ENCODE results near the gene KIF19. TPM values are rescaled to one million over a fixed set of nuclear protein-coding genes. Genes with fewer than 3 reads are reported as not detected.

KIF19 gene
- total RNA-seq, 4 donors from 2014 or later, result 77.4 to 211 (median 117) TPM

- H3K4me1 ChIP-seq, result no peaks in the 10 kb centered on the region
- H3K4me3 ChIP-seq, result no peak overlapping the region
- TF ChIP-seq, protein P1, sequence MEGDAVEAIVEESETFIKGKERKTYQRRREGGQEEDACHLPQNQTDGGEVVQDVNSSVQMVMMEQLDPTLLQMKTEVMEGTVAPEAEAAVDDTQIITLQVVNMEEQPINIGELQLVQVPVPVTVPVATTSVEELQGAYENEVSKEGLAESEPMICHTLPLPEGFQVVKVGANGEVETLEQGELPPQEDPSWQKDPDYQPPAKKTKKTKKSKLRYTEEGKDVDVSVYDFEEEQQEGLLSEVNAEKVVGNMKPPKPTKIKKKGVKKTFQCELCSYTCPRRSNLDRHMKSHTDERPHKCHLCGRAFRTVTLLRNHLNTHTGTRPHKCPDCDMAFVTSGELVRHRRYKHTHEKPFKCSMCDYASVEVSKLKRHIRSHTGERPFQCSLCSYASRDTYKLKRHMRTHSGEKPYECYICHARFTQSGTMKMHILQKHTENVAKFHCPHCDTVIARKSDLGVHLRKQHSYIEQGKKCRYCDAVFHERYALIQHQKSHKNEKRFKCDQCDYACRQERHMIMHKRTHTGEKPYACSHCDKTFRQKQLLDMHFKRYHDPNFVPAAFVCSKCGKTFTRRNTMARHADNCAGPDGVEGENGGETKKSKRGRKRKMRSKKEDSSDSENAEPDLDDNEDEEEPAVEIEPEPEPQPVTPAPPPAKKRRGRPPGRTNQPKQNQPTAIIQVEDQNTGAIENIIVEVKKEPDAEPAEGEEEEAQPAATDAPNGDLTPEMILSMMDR (IDR thresholded peaks at IDR 0.05), result no peak
- TF ChIP-seq EP300 (IDR thresholded peaks at IDR 0.05), result no peak
- peaks cover 0 to 4% (median 0%) of the 10 kb centered on the region in 4 donors for H3K9me3 ChIP-seq
- 66 to 83% methylated on average over 5 of the region's 5 CpGs for WGBS, 2 donors
- H3K27me3 ChIP-seq, result no peaks in the 10 kb centered on the region
- DNase-seq (ENCODE audit: low spot score in 2 of 2), result no peak
- no peak overlapping the region for H3K27ac ChIP-seq
- H3K36me3 ChIP-seq, result no peaks in the 10 kb centered on the region
These were observed 65.7 kb downstream of the KIF19 start for GRCh38 chr17:74391771-74392170.

- H3K36me3 ChIP-seq, result no peaks in the 10 kb centered on the region
- no peaks in the 10 kb centered on the region for H3K27me3 ChIP-seq
- H3K9me3 ChIP-seq, result peaks cover 0 to 4% (median 0%) of the 10 kb centered on the region in 4 donors
- no peaks in the 10 kb centered on the region for H3K4me1 ChIP-seq
- 61 to 66% methylated on average over 5 of the region's 5 CpGs for WGBS, 2 donors
- no peak overlapping the region for H3K4me3 ChIP-seq
- TF ChIP-seq POLR2A (IDR thresholded peaks at IDR 0.05), result no peak
- TF ChIP-seq, protein P1 (IDR thresholded peaks at IDR 0.05), result no peak
- TF ChIP-seq EP300 (IDR thresholded peaks at IDR 0.05), result no peak
- DNase-seq (ENCODE audit: low spot score in 2 of 2), result no peak
- no peak overlapping the region for H3K27ac ChIP-seq
These were observed 66.8 kb downstream of the KIF19 start for GRCh38 chr17:74392848-74393247.

DNA sequence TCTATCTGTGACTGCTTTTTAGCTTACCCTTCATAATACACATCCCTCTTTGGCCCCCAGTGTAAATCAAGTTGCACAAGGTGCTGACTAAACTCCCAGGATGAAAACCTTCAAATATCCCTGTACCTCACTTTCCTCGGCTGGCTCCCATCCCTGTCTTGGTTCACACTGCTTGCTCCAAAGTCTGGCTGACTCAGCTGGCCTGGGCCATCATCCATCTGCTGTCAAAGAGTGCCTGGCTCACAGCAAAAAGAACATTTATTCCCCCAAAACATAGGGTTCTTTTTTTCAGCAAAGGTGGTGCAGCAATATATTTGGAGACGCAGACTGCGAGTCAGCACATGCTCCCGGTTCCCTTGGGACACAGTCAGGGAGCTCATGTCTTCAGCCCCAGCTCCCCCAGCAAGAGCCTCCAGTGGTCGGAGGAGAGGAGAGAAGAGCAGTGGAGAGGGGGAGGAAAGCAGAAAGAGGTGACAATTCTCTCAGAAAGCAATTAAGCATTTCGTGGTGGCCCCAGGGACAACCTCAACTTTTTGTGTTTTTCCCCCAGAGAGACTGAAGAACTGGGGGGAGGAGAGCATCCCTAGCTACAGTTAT, 67.4 kb downstream of the KIF19 start:
- H3K4me1 ChIP-seq, result no peaks in the 10 kb centered on the region
- no peaks in the 10 kb centered on the region for H3K36me3 ChIP-seq
- no peaks in the 10 kb centered on the region for H3K27me3 ChIP-seq
- no peak for DNase-seq (ENCODE audit: low spot score in 2 of 2)
- H3K27ac ChIP-seq, result no peak overlapping the region
- H3K4me3 ChIP-seq, result no peak overlapping the region
- H3K9me3 ChIP-seq, result peaks cover 0 to 4% (median 0%) of the 10 kb centered on the region in 4 donors
- TF ChIP-seq, protein P1 (IDR thresholded peaks at IDR 0.05), result no peak
- TF ChIP-seq EP300 (IDR thresholded peaks at IDR 0.05), result no peak
- TF ChIP-seq POLR2A (IDR thresholded peaks at IDR 0.05), result no peak
- WGBS, 2 donors, result 60 to 82% methylated on average over 6 of the region's 6 CpGs

- TF ChIP-seq EP300 (IDR thresholded peaks at IDR 0.05) (no peak), POLR2A (IDR thresholded peaks at IDR 0.05) (no peak)
- TF ChIP-seq, protein P1 (IDR thresholded peaks at IDR 0.05), result no peak
- Histone ChIP-seq H3K36me3 (no peaks in the 10 kb centered on the region), H3K4me3 (no peak overlapping the region), H3K27ac (no peak overlapping the region), H3K4me1 (no peaks in the 10 kb centered on the region), H3K27me3 (no peaks in the 10 kb centered on the region), H3K9me3 (peaks cover 0 to 4% (median 0%) of the 10 kb centered on the region in 4 donors)
- WGBS, 2 donors, result 73 to 82% methylated on average over 10 to 12 of the region's 12 CpGs
- no peak for DNase-seq (ENCODE audit: low spot score in 2 of 2)
These were observed 68.4 kb downstream of the KIF19 start for GRCh38 chr17:74394275-74394950.

- Histone ChIP-seq H3K27me3 (no peaks in the 10 kb centered on the region), H3K27ac (no peak overlapping the region), H3K4me3 (no peak overlapping the region), H3K4me1 (no peaks in the 10 kb centered on the region), H3K36me3 (no peaks in the 10 kb centered on the region), H3K9me3 (peaks cover 0 to 4% (median 0%) of the 10 kb centered on the region in 4 donors)
- 96 to 98% methylated on average over 7 of the region's 7 CpGs for WGBS, 2 donors
- TF ChIP-seq, protein P1 (IDR thresholded peaks at IDR 0.05), result no peak
- no peak for TF ChIP-seq POLR2A (IDR thresholded peaks at IDR 0.05)
- no peak for TF ChIP-seq EP300 (IDR thresholded peaks at IDR 0.05)
- no peak for DNase-seq (ENCODE audit: low spot score in 2 of 2)
These were observed 69.0 kb downstream of the KIF19 start for GRCh38 chr17:74394977-74395376.
